OCI-LY1 (cell line): ENCODE measurements around the gene ANKRD36C.

Source experiments
- EZH2 ChIP-seq: fragments of 200-600 bp; sonication (generic), shearing (Covaris generic); IDR thresholded peaks from 2 replicates; pipeline ENCODE4 v1.8.0; 2017; ENCODE audit warnings: borderline replicate concordance, mixed run types, mild to moderate bottlenecking, antibody characterized with exemption, low read length, moderate library complexity, mixed read lengths
- TF ChIP-seq, protein P1 (sequence below): fragments of 200-600 bp; sonication (generic), shearing (Covaris generic); IDR thresholded peaks from 2 replicates; pipeline ENCODE4 v1.5.1; 2017; ENCODE audit warnings: mild to moderate bottlenecking, antibody characterized with exemption, low read length, moderate library complexity, mixed read lengths

- no peak for TF ChIP-seq EZH2
- TF ChIP-seq, protein P1, sequence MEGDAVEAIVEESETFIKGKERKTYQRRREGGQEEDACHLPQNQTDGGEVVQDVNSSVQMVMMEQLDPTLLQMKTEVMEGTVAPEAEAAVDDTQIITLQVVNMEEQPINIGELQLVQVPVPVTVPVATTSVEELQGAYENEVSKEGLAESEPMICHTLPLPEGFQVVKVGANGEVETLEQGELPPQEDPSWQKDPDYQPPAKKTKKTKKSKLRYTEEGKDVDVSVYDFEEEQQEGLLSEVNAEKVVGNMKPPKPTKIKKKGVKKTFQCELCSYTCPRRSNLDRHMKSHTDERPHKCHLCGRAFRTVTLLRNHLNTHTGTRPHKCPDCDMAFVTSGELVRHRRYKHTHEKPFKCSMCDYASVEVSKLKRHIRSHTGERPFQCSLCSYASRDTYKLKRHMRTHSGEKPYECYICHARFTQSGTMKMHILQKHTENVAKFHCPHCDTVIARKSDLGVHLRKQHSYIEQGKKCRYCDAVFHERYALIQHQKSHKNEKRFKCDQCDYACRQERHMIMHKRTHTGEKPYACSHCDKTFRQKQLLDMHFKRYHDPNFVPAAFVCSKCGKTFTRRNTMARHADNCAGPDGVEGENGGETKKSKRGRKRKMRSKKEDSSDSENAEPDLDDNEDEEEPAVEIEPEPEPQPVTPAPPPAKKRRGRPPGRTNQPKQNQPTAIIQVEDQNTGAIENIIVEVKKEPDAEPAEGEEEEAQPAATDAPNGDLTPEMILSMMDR: no peak
Measured at GRCh38 chr2:95836151-95836550, 155.5 kb downstream of the ANKRD36C start.
